Measurements from ENCODE around the gene CDHR3.

DNA sequence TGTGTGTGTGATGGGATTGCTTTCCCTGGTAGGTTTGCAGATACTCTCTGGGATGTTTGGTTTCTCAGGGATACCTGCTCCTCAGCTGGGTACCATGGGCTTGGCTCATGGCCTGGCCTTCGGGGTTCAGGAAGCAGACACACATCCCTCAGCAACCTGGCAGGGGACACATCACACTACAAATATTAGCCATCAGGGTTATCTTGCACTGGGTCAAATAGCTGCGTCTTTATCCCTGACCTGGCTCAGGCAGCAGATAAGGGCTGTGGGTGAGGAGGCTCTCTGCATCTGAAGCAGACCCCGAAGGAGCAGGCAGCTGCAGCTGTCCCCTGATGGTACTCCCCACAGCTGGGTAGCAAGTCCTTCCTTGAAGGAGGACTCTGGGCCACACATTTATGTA, 25.7 kb upstream of the CDHR3 start:
- TF ChIP-seq, protein P1, sequence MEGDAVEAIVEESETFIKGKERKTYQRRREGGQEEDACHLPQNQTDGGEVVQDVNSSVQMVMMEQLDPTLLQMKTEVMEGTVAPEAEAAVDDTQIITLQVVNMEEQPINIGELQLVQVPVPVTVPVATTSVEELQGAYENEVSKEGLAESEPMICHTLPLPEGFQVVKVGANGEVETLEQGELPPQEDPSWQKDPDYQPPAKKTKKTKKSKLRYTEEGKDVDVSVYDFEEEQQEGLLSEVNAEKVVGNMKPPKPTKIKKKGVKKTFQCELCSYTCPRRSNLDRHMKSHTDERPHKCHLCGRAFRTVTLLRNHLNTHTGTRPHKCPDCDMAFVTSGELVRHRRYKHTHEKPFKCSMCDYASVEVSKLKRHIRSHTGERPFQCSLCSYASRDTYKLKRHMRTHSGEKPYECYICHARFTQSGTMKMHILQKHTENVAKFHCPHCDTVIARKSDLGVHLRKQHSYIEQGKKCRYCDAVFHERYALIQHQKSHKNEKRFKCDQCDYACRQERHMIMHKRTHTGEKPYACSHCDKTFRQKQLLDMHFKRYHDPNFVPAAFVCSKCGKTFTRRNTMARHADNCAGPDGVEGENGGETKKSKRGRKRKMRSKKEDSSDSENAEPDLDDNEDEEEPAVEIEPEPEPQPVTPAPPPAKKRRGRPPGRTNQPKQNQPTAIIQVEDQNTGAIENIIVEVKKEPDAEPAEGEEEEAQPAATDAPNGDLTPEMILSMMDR (IDR thresholded peaks at IDR 0.05) = no peak
- TF ChIP-seq POLR2A (IDR thresholded peaks at IDR 0.05) = no peak
